ENCODE results near the gene TUBA3D. TPM values are rescaled to one million over a fixed set of nuclear protein-coding genes. Genes with fewer than 3 reads are reported as not detected.
"Not testable (repeated sequence)": the region's sequence is repeated elsewhere in the genome, so short reads cannot be mapped to it uniquely, and the experiment has no call there.

Gene TUBA3D
- total RNA-seq, 1 donor from 2014 or later, result 1.0 TPM

DNA sequence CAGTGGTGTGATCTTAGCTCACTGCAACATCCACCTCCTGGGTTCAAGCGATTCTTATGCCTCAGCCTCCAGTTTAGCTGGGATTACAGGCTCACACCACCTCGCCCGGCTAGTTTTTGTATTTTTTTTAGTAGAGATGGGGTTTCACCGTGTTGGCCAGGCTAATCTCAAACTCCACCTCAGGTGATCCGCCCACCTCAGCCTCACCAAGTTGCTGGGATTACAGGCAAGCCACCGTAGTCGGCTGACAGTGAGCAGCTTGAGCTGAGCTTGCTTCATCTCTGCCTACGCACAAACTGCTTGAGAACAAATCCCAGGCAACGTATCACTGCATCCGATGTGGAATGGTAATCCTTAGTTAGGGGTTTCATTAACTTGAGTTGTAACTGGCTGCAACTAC is 8.2 kb upstream of the TUBA3D start:
- not testable (repeated sequence) for H3K36me3 ChIP-seq (ENCODE audit: control insufficient read depth in 3 of 3, insufficient read depth in 3 of 3, low read length in 3 of 3); H3K4me3 ChIP-seq (ENCODE audit: low read length in 3 of 3)

DNA sequence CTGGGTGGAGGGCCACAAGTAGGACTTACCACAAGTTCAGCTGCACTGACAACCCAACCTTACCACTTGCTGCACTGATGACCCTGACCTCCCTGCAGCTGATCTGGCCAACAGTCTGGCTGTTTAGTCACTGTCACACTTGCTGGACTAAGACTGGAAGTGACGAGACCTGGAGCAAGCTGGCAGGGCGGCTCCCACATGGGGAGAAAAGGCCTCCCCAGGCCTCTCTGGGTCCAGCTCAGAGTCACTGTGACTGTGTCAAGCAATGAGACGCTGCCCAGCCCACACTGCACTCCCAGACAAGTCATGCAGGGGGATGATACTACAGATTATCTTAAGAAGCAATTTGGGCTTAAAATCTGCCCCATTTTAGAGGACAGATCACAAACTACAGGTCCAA is 5.0 kb upstream of the TUBA3D start:
- H3K4me1 ChIP-seq (ENCODE audit: control insufficient read depth in 3 of 3, insufficient read depth in 3 of 3, low read length in 3 of 3); H3K9ac ChIP-seq (ENCODE audit: low read depth in 1 of 3, low read length in 3 of 3); H3K27ac ChIP-seq (ENCODE audit: low read depth, low read length); H3K27me3 ChIP-seq (ENCODE audit: control insufficient read depth in 3 of 3, insufficient read depth in 3 of 3, low read length in 3 of 3); H3K36me3 ChIP-seq (ENCODE audit: control insufficient read depth in 3 of 3, insufficient read depth in 3 of 3, low read length in 3 of 3); H3K4me3 ChIP-seq (ENCODE audit: low read length in 3 of 3); H3K9me3 ChIP-seq (ENCODE audit: control insufficient read depth in 3 of 3, low read length in 3 of 3): not testable (repeated sequence)

More for the DNA sequence above, 8.2 kb upstream of the TUBA3D start:
- H3K9ac ChIP-seq (ENCODE audit: low read depth in 1 of 3, low read length in 3 of 3); H3K27me3 ChIP-seq (ENCODE audit: control insufficient read depth in 3 of 3, insufficient read depth in 3 of 3, low read length in 3 of 3); H3K9me3 ChIP-seq (ENCODE audit: control insufficient read depth in 3 of 3, low read length in 3 of 3); H3K4me1 ChIP-seq (ENCODE audit: control insufficient read depth in 3 of 3, insufficient read depth in 3 of 3, low read length in 3 of 3); H3K27ac ChIP-seq (ENCODE audit: low read depth, low read length): not testable (repeated sequence)

DNA sequence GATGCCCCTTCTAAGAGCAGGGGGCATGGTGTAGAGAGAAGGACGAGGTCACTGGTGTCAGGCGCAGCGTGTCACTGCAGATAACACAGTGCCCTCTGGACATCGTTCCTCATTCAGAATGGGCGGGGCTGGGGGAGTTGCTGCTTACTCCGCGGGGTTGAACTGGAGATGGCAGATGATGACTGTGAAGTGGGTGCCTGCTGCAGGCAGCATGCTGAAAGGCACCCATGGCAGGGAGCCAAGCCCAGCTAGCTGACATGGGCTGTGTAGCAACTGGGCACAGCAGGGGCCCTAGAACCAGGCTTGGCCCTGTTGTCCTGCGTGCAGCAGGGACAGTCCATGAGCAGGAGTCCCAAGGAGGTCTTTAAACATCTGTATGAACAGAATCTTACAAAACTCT is 4.3 kb upstream of the TUBA3D start:
- H3K27ac ChIP-seq (ENCODE audit: low read depth, low read length); H3K4me1 ChIP-seq (ENCODE audit: control insufficient read depth in 3 of 3, insufficient read depth in 3 of 3, low read length in 3 of 3); H3K9ac ChIP-seq (ENCODE audit: low read depth in 1 of 3, low read length in 3 of 3); H3K27me3 ChIP-seq (ENCODE audit: control insufficient read depth in 3 of 3, insufficient read depth in 3 of 3, low read length in 3 of 3); H3K9me3 ChIP-seq (ENCODE audit: control insufficient read depth in 3 of 3, low read length in 3 of 3); H3K4me3 ChIP-seq (ENCODE audit: low read length in 3 of 3); H3K36me3 ChIP-seq (ENCODE audit: control insufficient read depth in 3 of 3, insufficient read depth in 3 of 3, low read length in 3 of 3): not testable (repeated sequence)

DNA sequence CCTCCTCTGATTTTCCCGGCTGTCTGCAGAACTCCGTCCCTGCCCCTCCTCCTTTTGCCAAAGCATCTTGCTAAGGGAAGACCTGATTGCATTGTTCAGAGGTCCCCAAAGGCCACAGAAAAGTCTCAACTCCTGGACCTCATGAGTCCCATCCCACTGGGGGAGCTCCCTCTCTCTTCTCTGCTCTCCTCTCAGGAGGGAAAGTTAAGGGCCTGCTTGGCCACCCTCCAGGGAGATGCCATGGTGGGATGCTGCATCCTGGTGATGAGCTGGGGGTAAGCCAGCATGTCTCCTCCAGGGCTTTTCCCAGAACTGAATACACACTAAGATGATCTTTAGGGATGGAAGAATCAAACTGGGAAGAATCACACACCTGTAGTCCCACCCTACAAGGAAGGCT is 2.7 kb upstream of the TUBA3D start:
- not testable (repeated sequence) for H3K27me3 ChIP-seq (ENCODE audit: control insufficient read depth in 3 of 3, insufficient read depth in 3 of 3, low read length in 3 of 3); H3K9me3 ChIP-seq (ENCODE audit: control insufficient read depth in 3 of 3, low read length in 3 of 3); H3K9ac ChIP-seq (ENCODE audit: low read depth in 1 of 3, low read length in 3 of 3); H3K36me3 ChIP-seq (ENCODE audit: control insufficient read depth in 3 of 3, insufficient read depth in 3 of 3, low read length in 3 of 3); H3K4me3 ChIP-seq (ENCODE audit: low read length in 3 of 3); H3K27ac ChIP-seq (ENCODE audit: low read depth, low read length); H3K4me1 ChIP-seq (ENCODE audit: control insufficient read depth in 3 of 3, insufficient read depth in 3 of 3, low read length in 3 of 3)

DNA sequence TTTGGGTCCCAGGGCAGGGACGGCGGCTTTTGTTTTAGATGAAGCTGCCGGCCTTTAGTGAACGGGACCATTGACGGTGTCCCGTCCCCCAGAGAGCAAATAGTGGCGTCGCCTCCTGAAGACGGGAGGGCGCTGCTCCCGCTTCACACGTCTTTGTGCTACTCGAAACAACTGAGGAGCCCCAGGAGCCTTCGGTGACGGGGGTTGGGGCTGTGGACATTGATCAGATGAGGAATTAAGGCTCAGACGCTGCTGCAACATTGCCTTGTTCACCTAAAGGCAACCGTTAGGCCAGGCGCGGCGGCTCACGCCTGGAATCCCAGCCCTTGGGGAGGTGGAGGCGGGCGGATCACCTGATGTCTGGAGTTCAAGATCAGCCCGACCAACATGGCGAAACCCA is 444 bp downstream of the TUBA3D start:
- H3K4me3 ChIP-seq (ENCODE audit: low read length in 3 of 3); H3K27ac ChIP-seq (ENCODE audit: low read depth, low read length); H3K9me3 ChIP-seq (ENCODE audit: control insufficient read depth in 3 of 3, low read length in 3 of 3); H3K4me1 ChIP-seq (ENCODE audit: control insufficient read depth in 3 of 3, insufficient read depth in 3 of 3, low read length in 3 of 3); H3K27me3 ChIP-seq (ENCODE audit: control insufficient read depth in 3 of 3, insufficient read depth in 3 of 3, low read length in 3 of 3); H3K36me3 ChIP-seq (ENCODE audit: control insufficient read depth in 3 of 3, insufficient read depth in 3 of 3, low read length in 3 of 3); H3K9ac ChIP-seq (ENCODE audit: low read depth in 1 of 3, low read length in 3 of 3): not testable (repeated sequence)

DNA sequence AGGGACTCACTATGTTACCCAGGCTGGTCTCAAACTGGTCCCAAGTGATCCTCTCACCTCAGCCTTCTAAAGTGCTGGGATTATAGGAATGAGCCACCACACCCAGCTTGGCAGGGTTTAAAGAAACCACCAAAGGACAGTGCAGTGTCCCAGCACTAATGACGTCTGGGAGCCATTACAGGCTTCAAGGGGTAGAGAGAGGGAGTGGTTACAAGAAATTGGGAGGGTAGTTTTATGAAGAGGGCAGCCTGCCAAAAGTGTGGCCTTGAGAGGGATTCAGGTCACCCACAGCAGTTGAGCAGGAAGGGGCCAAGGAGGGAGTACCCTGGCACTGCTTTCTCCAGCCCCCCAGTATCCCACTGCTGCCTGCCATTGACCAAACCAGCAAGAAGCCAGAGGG is 1.3 kb downstream of the TUBA3D start:
- not testable (repeated sequence) for H3K9me3 ChIP-seq (ENCODE audit: control insufficient read depth in 3 of 3, low read length in 3 of 3); H3K4me3 ChIP-seq (ENCODE audit: low read length in 3 of 3); H3K36me3 ChIP-seq (ENCODE audit: control insufficient read depth in 3 of 3, insufficient read depth in 3 of 3, low read length in 3 of 3); H3K9ac ChIP-seq (ENCODE audit: low read depth in 1 of 3, low read length in 3 of 3); H3K27me3 ChIP-seq (ENCODE audit: control insufficient read depth in 3 of 3, insufficient read depth in 3 of 3, low read length in 3 of 3); H3K4me1 ChIP-seq (ENCODE audit: control insufficient read depth in 3 of 3, insufficient read depth in 3 of 3, low read length in 3 of 3); H3K27ac ChIP-seq (ENCODE audit: low read depth, low read length)

DNA sequence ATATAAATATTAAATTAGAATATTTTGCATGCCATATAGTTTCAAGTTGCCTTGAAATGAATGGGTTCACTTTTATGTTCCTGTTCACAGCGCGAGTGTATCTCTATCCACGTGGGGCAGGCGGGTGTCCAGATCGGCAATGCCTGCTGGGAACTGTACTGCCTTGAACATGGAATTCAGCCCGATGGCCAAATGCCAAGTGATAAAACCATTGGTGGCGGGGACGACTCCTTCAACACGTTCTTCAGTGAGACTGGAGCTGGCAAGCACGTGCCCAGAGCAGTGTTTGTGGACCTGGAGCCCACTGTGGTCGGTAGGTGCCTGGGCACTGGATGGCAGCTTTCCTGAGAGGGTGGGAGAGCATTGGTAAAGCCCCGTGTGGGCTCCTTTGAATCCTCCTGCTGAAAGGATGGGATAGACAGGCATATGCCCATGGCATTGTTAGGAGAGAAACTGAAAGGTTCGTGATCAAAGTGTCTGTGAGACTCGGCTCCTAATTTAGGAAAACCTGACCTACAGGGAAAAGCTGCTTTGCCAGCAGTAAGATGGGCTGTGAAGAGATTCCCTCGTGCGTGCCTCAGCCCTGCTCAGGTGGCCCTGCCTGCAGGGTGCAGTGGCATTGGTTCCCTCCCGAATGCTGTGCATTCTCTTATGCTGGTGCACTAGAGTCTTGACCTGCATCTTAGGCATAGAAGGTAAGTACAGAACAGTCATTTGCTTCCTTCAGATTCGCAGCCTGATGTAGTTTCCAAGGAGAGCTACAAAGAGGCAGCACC is 2.3 kb downstream of the TUBA3D start:
- H3K9ac ChIP-seq (ENCODE audit: low read depth in 1 of 3, low read length in 3 of 3); H3K9me3 ChIP-seq (ENCODE audit: control insufficient read depth in 3 of 3, low read length in 3 of 3); H3K36me3 ChIP-seq (ENCODE audit: control insufficient read depth in 3 of 3, insufficient read depth in 3 of 3, low read length in 3 of 3); H3K27ac ChIP-seq (ENCODE audit: low read depth, low read length); H3K4me1 ChIP-seq (ENCODE audit: control insufficient read depth in 3 of 3, insufficient read depth in 3 of 3, low read length in 3 of 3); H3K4me3 ChIP-seq (ENCODE audit: low read length in 3 of 3); H3K27me3 ChIP-seq (ENCODE audit: control insufficient read depth in 3 of 3, insufficient read depth in 3 of 3, low read length in 3 of 3): not testable (repeated sequence)

DNA sequence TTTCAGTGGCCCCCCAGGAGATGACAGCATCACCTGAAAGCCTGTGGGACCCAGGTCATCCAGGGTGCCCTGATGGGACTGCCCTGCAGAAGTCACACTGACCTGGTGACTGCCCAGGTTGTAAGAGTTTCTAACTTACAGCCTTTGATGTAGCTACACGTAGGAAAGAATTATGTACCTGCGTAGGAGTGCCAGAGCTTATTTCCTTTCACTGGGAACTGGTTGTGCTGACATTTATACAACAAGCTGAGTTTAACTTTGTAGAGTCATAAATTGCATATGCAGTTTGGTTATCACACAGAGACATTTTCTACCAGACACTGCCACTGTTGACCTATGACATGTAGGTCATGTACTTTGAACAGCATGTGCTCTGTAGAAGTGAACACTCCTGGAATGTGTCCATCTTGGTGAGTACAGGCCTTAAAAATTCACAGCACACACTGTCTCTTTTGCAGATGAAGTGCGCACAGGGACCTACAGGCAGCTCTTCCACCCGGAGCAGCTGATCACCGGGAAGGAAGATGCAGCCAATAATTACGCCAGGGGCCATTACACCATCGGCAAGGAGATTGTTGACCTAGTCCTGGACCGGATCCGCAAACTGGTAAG is 3.0 kb downstream of the TUBA3D start:
- not testable (repeated sequence) for H3K9me3 ChIP-seq (ENCODE audit: control insufficient read depth in 3 of 3, low read length in 3 of 3); H3K27ac ChIP-seq (ENCODE audit: low read depth, low read length); H3K27me3 ChIP-seq (ENCODE audit: control insufficient read depth in 3 of 3, insufficient read depth in 3 of 3, low read length in 3 of 3); H3K4me3 ChIP-seq (ENCODE audit: low read length in 3 of 3); H3K36me3 ChIP-seq (ENCODE audit: control insufficient read depth in 3 of 3, insufficient read depth in 3 of 3, low read length in 3 of 3); H3K9ac ChIP-seq (ENCODE audit: low read depth in 1 of 3, low read length in 3 of 3); H3K4me1 ChIP-seq (ENCODE audit: control insufficient read depth in 3 of 3, insufficient read depth in 3 of 3, low read length in 3 of 3)

DNA sequence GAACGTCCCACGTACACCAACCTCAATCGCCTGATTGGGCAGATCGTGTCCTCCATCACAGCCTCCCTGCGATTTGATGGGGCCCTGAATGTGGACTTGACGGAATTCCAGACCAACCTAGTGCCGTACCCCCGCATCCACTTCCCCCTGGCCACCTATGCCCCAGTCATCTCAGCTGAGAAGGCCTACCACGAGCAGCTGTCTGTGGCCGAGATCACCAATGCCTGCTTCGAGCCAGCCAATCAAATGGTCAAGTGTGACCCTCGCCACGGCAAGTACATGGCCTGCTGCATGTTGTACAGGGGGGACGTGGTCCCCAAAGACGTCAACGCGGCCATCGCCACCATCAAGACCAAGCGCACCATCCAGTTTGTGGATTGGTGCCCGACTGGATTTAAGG is 4.4 kb downstream of the TUBA3D start:
- not testable (repeated sequence) for H3K27me3 ChIP-seq (ENCODE audit: control insufficient read depth in 3 of 3, insufficient read depth in 3 of 3, low read length in 3 of 3); H3K36me3 ChIP-seq (ENCODE audit: control insufficient read depth in 3 of 3, insufficient read depth in 3 of 3, low read length in 3 of 3); H3K27ac ChIP-seq (ENCODE audit: low read depth, low read length); H3K9me3 ChIP-seq (ENCODE audit: control insufficient read depth in 3 of 3, low read length in 3 of 3); H3K9ac ChIP-seq (ENCODE audit: low read depth in 1 of 3, low read length in 3 of 3); H3K4me1 ChIP-seq (ENCODE audit: control insufficient read depth in 3 of 3, insufficient read depth in 3 of 3, low read length in 3 of 3); H3K4me3 ChIP-seq (ENCODE audit: low read length in 3 of 3)

DNA sequence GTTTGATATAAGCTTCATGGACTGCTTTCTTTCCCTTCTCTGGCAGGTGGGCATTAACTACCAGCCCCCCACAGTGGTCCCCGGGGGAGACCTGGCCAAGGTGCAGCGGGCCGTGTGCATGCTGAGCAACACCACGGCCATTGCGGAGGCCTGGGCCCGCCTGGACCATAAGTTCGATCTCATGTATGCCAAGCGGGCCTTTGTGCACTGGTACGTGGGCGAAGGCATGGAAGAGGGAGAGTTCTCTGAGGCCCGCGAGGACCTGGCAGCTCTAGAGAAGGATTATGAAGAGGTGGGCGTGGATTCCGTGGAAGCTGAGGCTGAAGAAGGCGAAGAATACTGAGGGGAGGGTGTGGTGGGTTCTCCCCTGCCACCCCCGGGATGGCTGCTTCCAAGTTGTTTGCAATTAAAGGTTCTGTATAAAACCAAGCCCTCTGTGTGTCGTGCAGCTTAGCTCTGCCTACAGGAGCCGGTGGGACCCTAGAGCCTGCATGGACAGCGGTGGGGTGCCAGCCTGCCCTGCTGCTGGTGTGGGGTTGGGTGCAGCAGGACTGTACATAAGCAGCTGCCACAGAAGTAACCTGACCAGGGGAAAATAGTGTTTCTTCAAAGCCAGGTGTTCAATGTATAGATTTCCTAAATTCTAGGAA is 6.7 kb downstream of the TUBA3D start:
- not testable (repeated sequence) for H3K27me3 ChIP-seq (ENCODE audit: control insufficient read depth in 3 of 3, insufficient read depth in 3 of 3, low read length in 3 of 3); H3K27ac ChIP-seq (ENCODE audit: low read depth, low read length); H3K9ac ChIP-seq (ENCODE audit: low read depth in 1 of 3, low read length in 3 of 3); H3K36me3 ChIP-seq (ENCODE audit: control insufficient read depth in 3 of 3, insufficient read depth in 3 of 3, low read length in 3 of 3); H3K4me1 ChIP-seq (ENCODE audit: control insufficient read depth in 3 of 3, insufficient read depth in 3 of 3, low read length in 3 of 3); H3K9me3 ChIP-seq (ENCODE audit: control insufficient read depth in 3 of 3, low read length in 3 of 3); H3K4me3 ChIP-seq (ENCODE audit: low read length in 3 of 3)

All from skeletal muscle tissue (tissue), 4 donors.